Suprapubic skin (tissue), 4 donors: ENCODE results near the gene KCNJ16.

Source experiments
- CTCF ChIP-seq, 2 donors: fragments of 200-600 bp in 1 of 2; fragments of 450-650 bp in 1 of 2; sonication (generic) in 1 of 2; IDR thresholded peaks; one replicate each; pipeline ENCODE4 v1.5.1; 2016 to 2019; ENCODE audit warnings: antibody characterized with exemption in 2 of 2, mild to moderate bottlenecking in 1 of 2, moderate library complexity in 1 of 2
- EP300 ChIP-seq: sonication (generic); formaldehyde crosslinking; IDR thresholded peaks from one replicate; pipeline ENCODE4 v1.6.1; 2017; ENCODE audit warnings: antibody characterized with exemption
- POLR2A ChIP-seq, 2 donors: fragments of 450-650 bp; IDR thresholded peaks; one replicate each; pipeline ENCODE4 v1.6.1; 2017; ENCODE audit warnings: antibody characterized with exemption in 2 of 2, mild to moderate bottlenecking in 2 of 2, moderate library complexity in 2 of 2
- POLR2AphosphoS5 ChIP-seq, 3 donors: sonication (generic); formaldehyde crosslinking; IDR thresholded peaks; one replicate each; pipeline ENCODE4 v1.6.1; 2017; ENCODE audit warnings: antibody characterized with exemption in 3 of 3

GRCh38 chr17:70153210-70153609 is 78.2 kb downstream of the KCNJ16 start:
- TF ChIP-seq CTCF (IDR thresholded peaks at IDR 0.05) (no peak), POLR2A (IDR thresholded peaks at IDR 0.05) (no peak), EP300 (no peak), POLR2AphosphoS5 (IDR thresholded peaks at IDR 0.05) (no peak)
